Type B pancreatic cell (in vitro differentiated cells): ENCODE measurements around the gene KIF26B. TPM values are rescaled to one million over a fixed set of nuclear protein-coding genes. Genes with fewer than 3 reads are reported as not detected.

Experiments used
- DNase-seq: peaks from one replicate; pipeline ENCODE4 v3.0.0; 2021; ENCODE audit warnings: mixed read lengths; ENCODE audit not compliant: unreplicated experiment; ENCODE audit errors: extremely low spot score
- H3K27ac Mint-ChIP-seq: 2 replicates; pipeline ENCODE4 v1.8.0; 2021; ENCODE audit warnings: mild to moderate bottlenecking, mixed read lengths
- H3K27me3 Mint-ChIP-seq: 2 replicates; pipeline ENCODE4 v1.8.0; 2021; ENCODE audit warnings: mixed read lengths
- H3K36me3 Mint-ChIP-seq: 2 replicates; pipeline ENCODE4 v1.8.0; 2021; ENCODE audit warnings: mixed read lengths
- H3K4me1 Mint-ChIP-seq: one replicate; pipeline ENCODE4 v1.8.0; 2021; ENCODE audit warnings: mixed read lengths; ENCODE audit not compliant: unreplicated experiment
- H3K4me3 Mint-ChIP-seq: 2 replicates; pipeline ENCODE4 v1.8.0; 2021; ENCODE audit warnings: mild to moderate bottlenecking, mixed read lengths
- H3K9me3 Mint-ChIP-seq: 2 replicates; pipeline ENCODE4 v1.8.0; 2021; ENCODE audit warnings: mixed read lengths
- CTCF ChIP-seq: fragments of 200-600 bp; sonication (generic); conservative IDR thresholded peaks from 2 replicates; pipeline ENCODE4 v1.5.0; 2021; ENCODE audit warnings: antibody characterized with exemption, mild to moderate bottlenecking
- total RNA-seq: library from RNA; stranded (reverse); gene quantifications from 2 replicates; pipeline ENCODE4 v1.2.1, GENCODE V29; 2021; ENCODE audit warnings: low replicate concordance

The KIF26B gene
- total RNA-seq, 1 donor from 2014 or later = 22.1 TPM

DNA sequence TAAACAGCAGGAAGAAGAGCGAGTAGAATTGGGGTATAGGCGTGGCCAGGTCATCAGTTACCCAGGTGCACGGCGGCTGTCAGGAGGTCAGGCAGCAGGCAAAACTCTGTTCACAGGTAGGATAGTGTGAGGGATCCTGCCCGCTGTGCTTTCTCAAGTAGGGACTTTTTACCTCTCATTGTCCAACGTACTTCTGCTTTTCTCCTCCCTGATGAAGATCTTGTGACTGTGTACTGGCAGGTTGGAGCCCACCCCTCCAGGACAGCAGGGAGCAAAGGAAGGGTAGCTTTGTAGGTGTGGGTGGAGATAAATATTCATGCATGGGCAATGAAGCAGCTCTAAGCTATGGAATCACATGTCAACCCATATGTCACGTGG is 373.5 kb downstream of the KIF26B start:
- Mint-ChIP-seq H3K36me3 (peaks cover 5% of the 10 kb centered on the region), H3K9me3 (no peaks in the 10 kb centered on the region), H3K27me3 (peaks cover 9% of the 10 kb centered on the region), H3K4me3 (peak overlapping the region; percentile 24), H3K27ac (no peak overlapping the region), H3K4me1 (peaks cover 17% of the 10 kb centered on the region)
- DNase-seq = no peak
- no peak for TF ChIP-seq CTCF

GRCh38 chr1:245530937-245531336 is 376.2 kb downstream of the KIF26B start:
- Mint-ChIP-seq H3K9me3 (no peaks in the 10 kb centered on the region), H3K4me3 (no peak overlapping the region), H3K27me3 (peaks cover 9% of the 10 kb centered on the region), H3K36me3 (peaks cover 5% of the 10 kb centered on the region), H3K27ac (no peak overlapping the region), H3K4me1 (peaks cover 11% of the 10 kb centered on the region)
- DNase-seq = no peak
- no peak for TF ChIP-seq CTCF

- Mint-ChIP-seq H3K36me3 (peaks cover 4% of the 10 kb centered on the region), H3K27ac (no peak overlapping the region), H3K4me1 (no peaks in the 10 kb centered on the region), H3K9me3 (no peaks in the 10 kb centered on the region), H3K4me3 (no peak overlapping the region), H3K27me3 (peaks cover 3% of the 10 kb centered on the region)
- TF ChIP-seq CTCF = no peak
- DNase-seq = no peak
Measured at GRCh38 chr1:245537992-245538391, 383.2 kb downstream of the KIF26B start.

DNA sequence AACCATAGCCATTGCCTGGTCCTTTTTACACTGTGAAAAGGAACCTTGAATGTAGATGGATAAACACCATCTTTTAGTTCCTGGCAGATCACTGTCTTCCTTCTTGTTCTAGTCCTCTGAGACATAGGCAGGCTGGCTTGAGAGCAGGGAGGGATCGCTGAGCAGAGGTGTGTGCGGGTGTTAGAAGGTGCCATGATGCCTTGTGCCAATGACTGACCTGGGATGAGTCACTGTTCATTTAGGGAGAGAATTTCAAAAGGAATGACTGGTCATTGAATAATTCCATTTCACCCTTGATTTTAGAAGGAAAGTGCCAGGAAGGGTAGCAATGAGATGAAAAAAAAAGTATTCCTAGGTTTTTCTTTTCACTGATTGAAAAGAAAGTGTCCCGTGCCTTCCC is 383.9 kb downstream of the KIF26B start:
- Mint-ChIP-seq H3K27me3 (peaks cover 3% of the 10 kb centered on the region), H3K9me3 (no peaks in the 10 kb centered on the region), H3K4me1 (no peaks in the 10 kb centered on the region), H3K36me3 (peaks cover 4% of the 10 kb centered on the region), H3K4me3 (no peak overlapping the region), H3K27ac (no peak overlapping the region)
- no peak for DNase-seq
- TF ChIP-seq CTCF = no peak

- Mint-ChIP-seq H3K27ac (no peak overlapping the region), H3K27me3 (peaks cover 2% of the 10 kb centered on the region), H3K4me1 (no peaks in the 10 kb centered on the region), H3K4me3 (no peak overlapping the region), H3K9me3 (no peaks in the 10 kb centered on the region), H3K36me3 (peaks cover 7% of the 10 kb centered on the region)
- DNase-seq = no peak
- TF ChIP-seq CTCF = no peak
Measured at GRCh38 chr1:245541369-245541768, 386.6 kb downstream of the KIF26B start.

DNA sequence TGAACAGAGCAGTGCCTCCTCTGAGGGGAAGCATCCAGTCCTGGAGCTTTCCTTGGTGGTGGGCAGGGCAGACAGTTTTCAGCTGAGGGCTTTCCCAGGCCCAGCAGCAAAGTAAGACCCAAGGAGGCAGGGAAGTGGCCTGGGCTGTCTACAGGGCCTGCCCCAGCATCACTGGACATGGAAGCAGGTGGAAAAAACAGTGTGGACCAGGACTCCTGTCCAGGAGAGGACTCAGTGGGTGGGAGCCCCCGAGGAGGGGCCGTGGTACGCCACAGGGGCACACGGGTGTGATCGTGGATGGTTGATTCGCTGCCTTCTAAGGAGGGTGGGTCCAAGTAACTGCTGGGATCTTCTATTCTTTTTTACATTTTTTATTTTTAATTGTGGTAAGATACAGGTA is 387.6 kb downstream of the KIF26B start:
- TF ChIP-seq CTCF = no peak
- no peak overlapping the region for H3K4me3 Mint-ChIP-seq
- no peak for DNase-seq
- peaks cover 7% of the 10 kb centered on the region for H3K36me3 Mint-ChIP-seq
- peaks cover 2% of the 10 kb centered on the region for H3K27me3 Mint-ChIP-seq
- H3K9me3 Mint-ChIP-seq = no peaks in the 10 kb centered on the region
- no peak overlapping the region for H3K27ac Mint-ChIP-seq
- H3K4me1 Mint-ChIP-seq = no peaks in the 10 kb centered on the region
